Fibroblast of mammary gland (primary cell): ENCODE measurements around the gene CRIP1.

Source experiments
- DNase-seq: peaks from one replicate; pipeline ENCODE4 v3.0.0-alpha.2; 2010; ENCODE audit warnings: low read depth
- H3K4me3 ChIP-seq: 2 replicates; pipeline ENCODE4 v1.5.1; 2011; ENCODE audit warnings: low read depth, mild to moderate bottlenecking, low read length, moderate library complexity; ENCODE audit not compliant: control insufficient read depth
- TF ChIP-seq, protein P1 (sequence below): conservative IDR thresholded peaks from 2 replicates; pipeline ENCODE4 v1.5.1; 2011; ENCODE audit warnings: low read depth, low read length, inconsistent platforms; ENCODE audit not compliant: control insufficient read depth, insufficient read depth

The CRIP1 gene

GRCh38 chr14:105473677-105474482, 12.8 kb upstream of the CRIP1 start:
- peak; percentile 68 for DNase-seq
- peak overlapping the region; percentile 37 for H3K4me3 ChIP-seq
- TF ChIP-seq, protein P1, sequence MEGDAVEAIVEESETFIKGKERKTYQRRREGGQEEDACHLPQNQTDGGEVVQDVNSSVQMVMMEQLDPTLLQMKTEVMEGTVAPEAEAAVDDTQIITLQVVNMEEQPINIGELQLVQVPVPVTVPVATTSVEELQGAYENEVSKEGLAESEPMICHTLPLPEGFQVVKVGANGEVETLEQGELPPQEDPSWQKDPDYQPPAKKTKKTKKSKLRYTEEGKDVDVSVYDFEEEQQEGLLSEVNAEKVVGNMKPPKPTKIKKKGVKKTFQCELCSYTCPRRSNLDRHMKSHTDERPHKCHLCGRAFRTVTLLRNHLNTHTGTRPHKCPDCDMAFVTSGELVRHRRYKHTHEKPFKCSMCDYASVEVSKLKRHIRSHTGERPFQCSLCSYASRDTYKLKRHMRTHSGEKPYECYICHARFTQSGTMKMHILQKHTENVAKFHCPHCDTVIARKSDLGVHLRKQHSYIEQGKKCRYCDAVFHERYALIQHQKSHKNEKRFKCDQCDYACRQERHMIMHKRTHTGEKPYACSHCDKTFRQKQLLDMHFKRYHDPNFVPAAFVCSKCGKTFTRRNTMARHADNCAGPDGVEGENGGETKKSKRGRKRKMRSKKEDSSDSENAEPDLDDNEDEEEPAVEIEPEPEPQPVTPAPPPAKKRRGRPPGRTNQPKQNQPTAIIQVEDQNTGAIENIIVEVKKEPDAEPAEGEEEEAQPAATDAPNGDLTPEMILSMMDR = no peak

- no peak for DNase-seq
- TF ChIP-seq, protein P1 = no peak
- H3K4me3 ChIP-seq = peak within 1 kb of the TSS; percentile 45
Observed at GRCh38 chr14:105474483-105475268, 12.0 kb upstream of the CRIP1 start, which contains the start of gene CRIP2. Gene CRIP2, plus strand, starts transcription at chr14:105474821. Its CDS starts 42 bp downstream, at chr14:105474863.

DNA sequence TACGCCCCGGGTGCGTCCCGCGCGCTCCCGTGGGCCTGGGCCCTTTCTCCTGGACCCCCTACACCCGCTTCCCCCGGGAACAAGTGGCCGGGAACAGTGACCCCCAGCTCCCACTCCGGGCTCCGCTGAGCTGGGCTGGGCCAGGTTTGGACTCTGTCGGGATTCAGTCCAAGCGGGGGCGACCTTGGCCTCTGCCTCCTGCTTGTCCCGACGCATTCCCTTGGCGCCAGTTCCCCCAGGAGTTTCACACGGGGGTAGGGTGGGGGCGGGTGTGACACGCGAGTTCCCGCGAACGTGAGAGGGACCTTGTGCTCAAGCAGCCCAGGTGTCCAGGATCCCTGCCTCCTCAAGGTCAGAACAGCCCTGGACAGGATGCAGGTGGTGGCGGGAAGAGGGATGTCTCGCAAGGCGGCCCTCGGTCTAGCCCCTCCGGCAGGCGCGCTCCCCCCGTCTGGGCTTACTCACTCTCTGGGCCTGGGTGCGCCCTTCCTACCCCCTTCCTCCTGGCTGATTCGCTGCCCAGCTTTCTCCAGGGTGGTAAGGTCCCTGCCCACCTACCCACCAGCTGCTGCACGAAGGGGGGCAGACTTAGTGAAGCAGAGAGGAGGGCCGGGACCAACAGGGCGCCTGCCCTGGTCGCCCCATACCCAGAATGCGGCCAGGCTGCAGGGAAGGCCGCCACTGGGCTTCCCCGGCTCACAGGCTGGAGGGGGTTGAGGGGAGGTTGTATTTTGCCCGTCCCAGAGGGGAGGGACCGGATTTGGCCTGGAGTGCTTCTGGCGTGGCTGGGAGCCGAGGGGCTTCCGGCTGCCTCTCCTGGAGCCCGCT, 11.2 kb upstream of the CRIP1 start:
- peak; percentile 26 for DNase-seq
- TF ChIP-seq, protein P1 = no peak
- H3K4me3 ChIP-seq = peak overlapping the region; percentile 45

GRCh38 chr14:105476097-105476830, 10.4 kb upstream of the CRIP1 start:
- no peak for DNase-seq
- peak overlapping the region; percentile 45 for H3K4me3 ChIP-seq
- TF ChIP-seq, protein P1 = no peak

DNA sequence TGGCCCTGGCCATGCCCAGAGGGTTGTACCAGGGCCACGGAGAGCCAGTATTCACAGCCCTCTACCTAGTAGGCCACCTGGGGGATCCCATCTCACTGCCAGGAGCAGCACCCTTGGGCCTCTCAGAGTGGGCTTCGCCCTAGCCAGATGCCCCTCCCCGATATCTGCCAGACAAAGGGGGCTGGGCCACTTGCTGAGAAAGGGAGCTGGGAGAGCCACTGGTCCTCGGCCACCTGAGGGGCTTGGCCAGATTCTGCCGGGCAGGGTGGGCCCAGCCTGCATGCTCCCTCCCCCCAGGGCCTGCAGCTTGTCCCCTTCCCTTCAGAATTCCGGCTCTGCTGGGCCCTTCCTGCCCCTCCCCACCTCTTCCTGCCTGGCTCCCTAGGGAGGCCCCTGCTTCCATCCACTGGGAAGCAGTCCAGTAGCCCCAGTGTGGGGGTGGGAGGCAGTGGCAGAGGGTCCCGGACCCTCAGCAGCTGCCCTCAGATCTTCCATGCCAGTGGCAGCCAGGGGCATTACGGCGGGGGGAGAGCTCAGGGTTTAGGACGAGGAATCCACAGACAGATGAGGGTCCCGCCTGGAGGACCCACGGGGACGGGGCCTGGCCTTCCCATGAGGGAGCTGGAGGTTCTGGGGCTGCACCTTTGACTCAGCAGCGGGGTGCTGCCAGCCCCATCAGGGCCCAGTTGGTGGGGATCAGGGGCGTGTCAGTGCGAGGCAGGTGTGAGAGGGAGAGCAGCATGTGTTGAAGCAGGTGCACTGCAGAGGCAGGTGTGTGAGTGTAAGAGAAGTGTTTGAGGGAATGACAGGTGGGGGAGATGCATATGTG, 9.6 kb upstream of the CRIP1 start:
- no peak overlapping the region for H3K4me3 ChIP-seq
- TF ChIP-seq, protein P1 = no peak
- no peak for DNase-seq
